ENCODE results near the gene KCNMA1.
"Not testable (repeated sequence)": the region's sequence is repeated elsewhere in the genome, so short reads cannot be mapped to it uniquely, and the experiment has no call there.

The KCNMA1 gene

DNA sequence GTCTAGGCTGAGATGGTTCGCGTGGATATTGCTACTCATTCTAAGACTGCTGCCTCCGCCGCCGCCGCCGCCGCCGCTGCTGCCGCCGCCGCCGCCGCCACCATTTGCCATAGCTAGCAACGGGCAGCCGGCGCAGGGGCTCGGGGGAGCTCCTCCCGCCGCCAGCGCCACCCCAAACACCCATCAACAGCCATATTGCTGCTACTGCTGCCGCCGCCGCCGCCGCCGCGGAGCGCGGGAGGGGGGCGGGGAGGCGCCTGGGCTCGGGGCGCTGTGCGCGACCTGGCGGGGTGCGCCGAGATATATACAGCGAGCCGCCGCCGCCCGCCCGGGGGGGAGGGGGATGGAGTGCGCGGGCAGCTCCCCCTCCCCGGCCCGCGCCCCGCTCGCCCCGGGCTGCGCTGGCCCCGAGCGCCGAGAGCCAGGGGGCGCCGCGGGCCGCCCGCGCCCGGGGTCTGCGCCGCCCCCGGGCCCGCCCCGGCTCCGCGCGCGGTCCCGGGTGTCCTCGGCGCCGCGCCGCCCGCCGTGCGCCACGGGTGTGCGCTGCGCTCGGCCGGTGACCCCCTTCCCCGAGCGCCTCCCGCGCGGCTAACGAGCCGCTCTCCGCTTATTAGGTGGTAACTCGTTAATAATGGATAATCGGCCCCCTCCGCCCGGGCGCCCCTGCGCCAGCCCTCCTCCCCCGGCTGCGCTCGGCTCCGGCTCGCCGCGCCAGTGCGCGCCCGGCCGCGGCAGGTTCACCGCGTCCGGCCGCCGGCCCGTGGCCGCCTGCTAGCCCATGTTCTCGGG is at the start of gene KCNMA1:
Gene KCNMA1 (minus strand): TSS at position 277 of the 789 bp plus-strand sequence.
- no peak for DNase-seq

GRCh38 chr10:77686650-77687417 is 49.2 kb upstream of the KCNMA1 start:
- DNase-seq: no peak

- DNase-seq: no peak
Observed at GRCh38 chr10:77686096-77686495, 48.5 kb upstream of the KCNMA1 start.

- DNase-seq: no peak
Observed at GRCh38 chr10:77685432-77685831, 47.8 kb upstream of the KCNMA1 start.

GRCh38 chr10:77683088-77683432 is 45.5 kb upstream of the KCNMA1 start:
- DNase-seq: not testable (repeated sequence)

GRCh38 chr10:77682393-77683087 is 44.9 kb upstream of the KCNMA1 start:
- no peak for DNase-seq

DNA sequence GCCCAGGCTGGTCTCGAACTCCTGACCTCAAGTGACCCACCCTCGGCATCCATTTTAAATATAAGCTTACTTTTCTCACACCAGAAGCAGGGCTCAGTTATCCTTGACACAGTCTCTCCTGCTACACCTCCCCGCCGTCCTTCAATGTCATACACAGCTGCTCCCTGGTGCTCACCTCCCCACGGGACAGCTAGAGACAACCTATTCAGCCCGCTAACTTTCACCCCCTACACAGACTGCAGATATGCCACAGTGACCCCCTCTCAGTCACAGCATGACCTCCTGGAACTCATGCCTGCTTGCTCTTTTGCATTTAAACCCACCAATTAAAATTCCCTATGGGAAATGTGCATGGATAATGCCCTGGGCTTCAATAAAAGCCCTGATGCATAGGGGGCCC is 44.2 kb upstream of the KCNMA1 start:
- no peak for DNase-seq

- DNase-seq: no peak
Observed at GRCh38 chr10:77680811-77681210, 43.2 kb upstream of the KCNMA1 start.

DNA sequence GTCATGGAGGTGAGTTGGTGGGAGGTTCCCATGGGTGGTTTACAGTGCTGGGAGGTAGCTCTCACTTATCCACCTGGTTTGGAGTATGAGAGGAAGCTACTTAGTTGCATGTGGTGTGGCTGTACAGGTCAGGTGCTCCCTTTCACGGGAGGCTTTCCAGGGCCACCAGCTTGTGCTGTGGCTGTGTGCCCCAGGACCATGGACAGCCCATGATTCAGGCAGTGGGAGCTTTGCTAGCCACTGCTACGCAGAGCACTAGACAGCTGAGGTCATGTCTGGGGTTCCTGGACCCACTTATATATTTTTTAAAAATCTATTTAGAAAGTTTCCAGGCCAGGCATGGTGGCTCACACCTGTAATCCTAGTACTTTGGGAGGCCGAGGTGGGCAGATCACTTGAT is 42.5 kb upstream of the KCNMA1 start:
- DNase-seq: no peak

GRCh38 chr10:77679217-77679616 is 41.6 kb upstream of the KCNMA1 start:
- DNase-seq: no peak

DNA sequence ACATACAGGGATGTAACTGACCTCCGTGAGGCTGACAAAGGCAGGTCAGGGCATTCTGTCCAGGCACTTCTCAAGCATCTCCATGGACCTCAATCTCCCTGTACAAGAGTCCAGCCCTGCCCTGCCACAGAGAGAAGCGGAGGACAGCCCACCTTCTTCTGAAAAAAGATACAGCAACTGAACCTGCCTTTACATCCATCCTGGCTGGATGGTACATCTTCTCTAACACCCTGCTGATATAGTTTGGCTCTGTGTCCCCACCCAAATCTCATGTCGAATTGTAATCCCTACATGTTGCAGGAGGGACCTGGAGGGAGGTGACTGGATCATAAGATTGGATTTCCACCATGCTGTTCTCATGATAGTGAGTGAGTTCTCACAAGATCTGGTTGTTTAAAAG is 40.5 kb upstream of the KCNMA1 start:
- no peak for DNase-seq

DNA sequence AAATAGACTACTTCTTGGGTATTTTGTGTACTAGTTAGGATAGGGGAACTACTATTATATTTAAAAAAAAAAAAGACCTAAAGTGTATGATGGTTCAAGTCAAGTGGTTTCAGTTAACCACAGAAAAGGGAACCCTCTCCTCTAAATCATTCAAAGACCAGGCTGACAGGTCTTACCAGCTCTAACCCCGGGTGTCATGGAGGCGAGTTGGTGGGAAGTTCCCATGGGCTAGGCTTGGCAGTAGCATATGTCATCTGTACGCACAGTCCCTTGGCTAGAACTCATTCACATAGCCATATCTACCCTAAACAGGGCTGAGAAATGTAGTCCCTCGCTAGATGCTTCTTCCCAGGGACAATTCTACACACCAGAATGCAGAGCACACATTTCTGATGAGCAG is 37.7 kb upstream of the KCNMA1 start:
- DNase-seq: no peak

- no peak for DNase-seq
Observed at GRCh38 chr10:77673515-77674140, 36.0 kb upstream of the KCNMA1 start.

- DNase-seq: no peak
Observed at GRCh38 chr10:77673101-77673500, 35.5 kb upstream of the KCNMA1 start.

DNA sequence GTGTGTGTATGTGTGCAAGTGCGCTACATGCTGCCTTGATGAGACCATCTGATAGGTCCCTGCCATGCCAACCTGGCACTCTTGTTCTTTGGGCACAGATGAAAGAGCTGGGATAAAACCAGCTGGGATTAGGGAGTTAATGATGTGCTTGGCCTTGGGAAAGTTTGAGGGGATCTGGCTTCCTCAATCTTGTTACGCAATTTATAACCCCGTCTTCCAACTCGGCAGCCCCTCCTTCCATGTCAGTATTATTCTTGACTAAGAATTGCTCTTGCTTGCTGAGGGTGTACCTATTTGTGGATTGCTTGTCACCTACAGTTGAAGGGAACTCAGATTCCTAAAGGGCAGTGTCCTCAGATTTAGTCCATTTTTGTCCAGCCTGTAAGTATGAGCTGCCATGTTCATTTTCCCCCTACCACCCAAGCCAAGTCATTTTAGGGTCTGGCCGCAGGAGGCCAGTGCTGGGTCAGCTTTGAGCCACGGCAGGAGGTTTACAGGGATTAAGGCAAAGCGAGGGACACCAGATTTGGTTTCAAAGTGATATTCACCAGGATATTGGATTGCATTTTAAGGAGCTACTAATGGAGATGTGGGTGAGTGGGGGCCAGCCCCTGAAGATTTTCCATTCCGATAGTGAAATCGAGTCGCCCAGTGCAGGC is 34.1 kb upstream of the KCNMA1 start:
- no peak for DNase-seq

GRCh38 chr10:77670817-77671443 is 33.3 kb upstream of the KCNMA1 start:
- no peak for DNase-seq

DNA sequence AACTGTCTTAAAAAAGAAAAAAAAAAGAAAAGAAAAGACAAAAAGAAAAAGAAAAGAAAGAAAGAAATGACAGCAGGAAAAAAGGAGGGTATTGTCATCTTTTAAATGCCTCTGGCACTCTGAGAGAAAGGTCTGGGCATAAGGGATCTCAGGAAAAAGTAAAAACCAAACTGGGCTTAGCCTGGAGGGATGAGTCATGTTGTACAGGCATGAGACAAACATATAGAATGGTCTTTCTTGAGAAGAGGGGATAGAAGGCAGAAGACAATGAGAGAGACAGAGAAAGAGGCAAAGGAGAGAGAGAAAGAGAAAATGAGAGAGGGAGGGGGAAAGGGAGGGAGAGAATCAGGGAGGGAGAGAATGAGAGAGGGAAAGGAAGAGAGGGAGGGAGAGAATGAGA is 32.3 kb upstream of the KCNMA1 start:
- DNase-seq: no peak

GRCh38 chr10:77667426-77668324 is 30.1 kb upstream of the KCNMA1 start:
- no peak for DNase-seq

DNA sequence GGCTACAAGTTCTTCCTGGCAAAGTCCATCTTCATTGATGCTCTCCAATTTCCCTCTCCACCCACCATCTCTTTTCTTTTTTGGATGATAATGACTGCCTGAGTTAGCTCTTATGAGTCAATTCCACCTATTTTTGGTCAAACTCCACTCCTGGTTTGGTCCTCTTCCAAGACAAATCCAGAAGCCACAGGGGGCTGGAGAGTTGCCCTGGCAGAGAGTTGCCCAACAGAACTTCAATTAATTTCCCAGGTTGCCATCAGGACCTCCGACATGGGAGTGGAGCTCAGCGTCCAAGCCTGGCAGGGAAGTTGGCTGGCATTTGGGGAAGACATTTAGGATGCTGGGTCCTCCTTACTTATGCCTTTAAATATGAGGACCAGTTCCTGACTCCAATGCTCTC is 29.2 kb upstream of the KCNMA1 start:
- no peak for DNase-seq

- DNase-seq: no peak
Observed at GRCh38 chr10:77664696-77665095, 27.1 kb upstream of the KCNMA1 start.

- DNase-seq: no peak
Observed at GRCh38 chr10:77664008-77664407, 26.4 kb upstream of the KCNMA1 start.
